ENCODE data around the gene IMMP2L. TPM values are rescaled to one million over a fixed set of nuclear protein-coding genes. Genes with fewer than 3 reads are reported as not detected.
A peak's percentile ranks its signal among the peaks of the same experiment; 100 is the strongest.

Gene IMMP2L
- total and polyA plus RNA-seq, 2 of the 8 experiments (the other 6 are each of a cell fraction or from before 2014, with no cell fraction given): 2.3 to 10.1 TPM

DNA sequence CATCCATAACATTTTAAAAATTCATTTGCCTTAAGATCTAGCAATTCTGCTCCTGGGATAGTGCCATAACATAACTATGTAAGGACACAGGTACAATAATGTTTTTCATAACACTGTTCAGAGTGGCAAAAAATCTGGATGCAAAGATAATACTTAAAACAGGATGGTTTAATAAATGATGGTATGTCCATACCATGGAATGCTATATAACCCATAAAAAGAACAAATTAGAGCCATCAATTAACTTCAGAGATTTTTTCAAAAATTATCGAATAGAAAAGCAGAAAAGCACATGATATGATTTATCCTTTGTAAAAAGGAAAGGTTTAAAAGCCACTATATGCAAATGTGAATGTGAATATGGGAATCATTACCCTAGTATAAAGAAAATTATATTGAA is 664.8 kb downstream of the IMMP2L start:
- H2BK12ac ChIP-seq (ENCODE audit: low read depth, low read length): no peak overlapping the region
- ChIA-PET POLR2A (ENCODE audit: partially characterized antibody) (no interaction called here), CTCF (ENCODE audit: partially characterized antibody) (no interaction called here)
- H3K56ac ChIP-seq (replicated peaks; ENCODE audit: insufficient read length, low read depth, low read length): no peak overlapping the region
- no peaks in the 10 kb centered on the region for H3K79me2 ChIP-seq (ENCODE audit: control insufficient read depth in 1 of 2, insufficient read depth in 2 of 2, low read length in 2 of 2)
- no peak overlapping the region for H4K91ac ChIP-seq (replicated peaks; ENCODE audit: insufficient read length, low read length)
- no peak overlapping the region for H3K14ac ChIP-seq (ENCODE audit: insufficient read length)
- no peaks in the 10 kb centered on the region for H3K36me3 ChIP-seq (ENCODE audit: control insufficient read depth in 2 of 4, insufficient read depth in 4 of 4, low read length in 3 of 4)
- H2AK5ac ChIP-seq (ENCODE audit: low read depth, low read length): no peak overlapping the region
- H3K23ac ChIP-seq (ENCODE audit: insufficient read length): no peak overlapping the region
- TF ChIP-seq RNF2 (IDR thresholded peaks at IDR 0.05; ENCODE audit: borderline replicate concordance, low read depth, low read length, missing control alignments, poor library complexity, severe bottlenecking): no peak
- TF ChIP-seq SIN3A (conservative IDR thresholded peaks at IDR 0.05 in 1 of 2, IDR thresholded peaks at IDR 0.05 in 1 of 2; ENCODE audit: low read depth in 1 of 2, low read length in 2 of 2): no peak
- TF ChIP-seq KDM1A (IDR thresholded peaks at IDR 0.05; ENCODE audit: borderline replicate concordance, low read length): 0 out of 2 replicates have a peak, but pooled peaks have one; percentile 20
- FAIRE-seq: no peak
- no peak overlapping the region for H3K9ac ChIP-seq (replicated peaks in 1 of 4; ENCODE audit: extremely low read depth in 1 of 4, low read depth in 3 of 4, low read length in 3 of 4)
- H4K8ac ChIP-seq (ENCODE audit: extremely low read depth, insufficient read depth, low read length): no peak overlapping the region
- H3K18ac ChIP-seq (ENCODE audit: extremely low read depth, low read length): no peak overlapping the region
- no peak overlapping the region for H2BK5ac ChIP-seq (ENCODE audit: low read depth, low read length)
- H2BK120ac ChIP-seq (replicated peaks; ENCODE audit: low read depth, low read length): no peak overlapping the region
- H3K27me3 ChIP-seq (replicated peaks in 1 of 4; ENCODE audit: control insufficient read depth in 3 of 4, extremely low read depth in 1 of 4, insufficient read depth in 3 of 4, low read length in 3 of 4): no peaks in the 10 kb centered on the region
- no peak overlapping the region for H2AFZ ChIP-seq (ENCODE audit: low read length)
- H4K5ac ChIP-seq (ENCODE audit: insufficient read length, low read depth, low read length): no peak overlapping the region
- no peaks in the 10 kb centered on the region for H3K23me2 ChIP-seq (ENCODE audit: low read depth, low read length)
- 96% methylated on average over 1 of the region's 1 CpG; no CpG with 5 or more reads in 1 of the 2 experiments for WGBS, 2 experiments (ENCODE audit: extremely low coverage in 1 of 2, insufficient coverage in 1 of 2, insufficient read length in 1 of 2, insufficient replicate concordance in 2 of 2, low coverage in 1 of 2, low lambda C conversion rate in 2 of 2, missing lambda C conversion rate in 1 of 2)
- H3K27ac ChIP-seq (ENCODE audit: low read depth, low read length): no peak overlapping the region
- no peaks in the 10 kb centered on the region for H3K79me1 ChIP-seq (ENCODE audit: low read depth, low read length)
- H2BK15ac ChIP-seq (ENCODE audit: low read length): no peak overlapping the region
- H3K9me3 ChIP-seq (ENCODE audit: insufficient read depth in 2 of 2, low read depth in 1 of 2, low read length in 1 of 2): no peaks in the 10 kb centered on the region
- no peaks in the 10 kb centered on the region for H3K4me1 ChIP-seq (replicated peaks in 1 of 4; ENCODE audit: control insufficient read depth in 3 of 4, insufficient read depth in 4 of 4, low read length in 3 of 4)
- no peaks in the 10 kb centered on the region for H4K20me1 ChIP-seq (replicated peaks in 1 of 2; ENCODE audit: control insufficient read depth in 1 of 2, insufficient read depth in 2 of 2, low read length in 2 of 2)
- no peak overlapping the region for H2BK20ac ChIP-seq (ENCODE audit: low read length)
- H3K4me2 ChIP-seq (ENCODE audit: insufficient read depth in 1 of 2, low read depth in 2 of 2, low read length in 2 of 2): no peak overlapping the region
- no peak overlapping the region for H3K4ac ChIP-seq (replicated peaks; ENCODE audit: insufficient read length, low read depth, low read length)
- no peak overlapping the region for H3K4me3 ChIP-seq (ENCODE audit: extremely low read depth in 1 of 4, insufficient read depth in 2 of 4, low read depth in 3 of 4, low read length in 4 of 4)
- DNase-seq (ENCODE audit: low read depth in 1 of 2, low spot score in 2 of 2): no peak

Data from H1 (cell line).